GM21529 (cell line): ENCODE measurements around the gene PREX1.
"Not testable (repeated sequence)": the region's sequence is repeated elsewhere in the genome, so short reads cannot be mapped to it uniquely, and the experiment has no call there.

Experiments
- ATAC-seq: cut with Tn5 transposase; IDR thresholded peaks from one replicate; pipeline ENCODE4 v1.9.1; 2021; ENCODE audit not compliant: unreplicated experiment

Gene PREX1

GRCh38 chr20:48613926-48614325, 213.9 kb downstream of the PREX1 start:
- ATAC-seq = no peak

- ATAC-seq = no peak
These were observed 215.5 kb downstream of the PREX1 start for GRCh38 chr20:48612335-48612734.

GRCh38 chr20:48610996-48611395, 216.8 kb downstream of the PREX1 start:
- ATAC-seq = no peak

- peak; percentile 96 for ATAC-seq
These were observed 218.3 kb downstream of the PREX1 start for GRCh38 chr20:48609491-48609978.

- no peak for ATAC-seq
These were observed 219.0 kb downstream of the PREX1 start for GRCh38 chr20:48608756-48609155.

GRCh38 chr20:48607544-48607865, 220.3 kb downstream of the PREX1 start:
- no peak for ATAC-seq

- no peak for ATAC-seq
These were observed 220.8 kb downstream of the PREX1 start for GRCh38 chr20:48606841-48607543.

GRCh38 chr20:48606172-48606840, 221.5 kb downstream of the PREX1 start:
- no peak for ATAC-seq

- ATAC-seq = no peak
These were observed 222.2 kb downstream of the PREX1 start for GRCh38 chr20:48605364-48606171.

GRCh38 chr20:48604936-48605335, 222.9 kb downstream of the PREX1 start:
- no peak for ATAC-seq

GRCh38 chr20:48604426-48604825, 223.4 kb downstream of the PREX1 start:
- ATAC-seq = no peak

GRCh38 chr20:48603819-48604405, 223.9 kb downstream of the PREX1 start:
- no peak for ATAC-seq

GRCh38 chr20:48603116-48603818, 224.5 kb downstream of the PREX1 start:
- no peak for ATAC-seq

- no peak for ATAC-seq
These were observed 226.0 kb downstream of the PREX1 start for GRCh38 chr20:48601798-48602197.

GRCh38 chr20:48600470-48600945, 227.3 kb downstream of the PREX1 start:
- no peak for ATAC-seq

- no peak for ATAC-seq
These were observed 227.9 kb downstream of the PREX1 start for GRCh38 chr20:48599748-48600469.

GRCh38 chr20:48599106-48599747, 228.6 kb downstream of the PREX1 start:
- no peak for ATAC-seq

- not testable (repeated sequence) for ATAC-seq
These were observed 229.4 kb downstream of the PREX1 start for GRCh38 chr20:48598303-48598941.
